ENCODE results near the gene CEP170B.

GRCh38 chr14:104940526-104941150, 75.6 kb downstream of the CEP170B start:
- TF ChIP-seq RFX5 (IDR thresholded peaks at IDR 0.05; ENCODE audit: low read depth, low read length) (no peak), ELF1 (CRISPR knock-in tag; IDR thresholded peaks at IDR 0.05) (no peak), ZZZ3 (CRISPR knock-in tag; IDR thresholded peaks at IDR 0.05; ENCODE audit: borderline replicate concordance) (no peak), MBD4 (IDR thresholded peaks at IDR 0.05; ENCODE audit: borderline replicate concordance, low read length) (no peak), E2F1 (CRISPR knock-in tag; IDR thresholded peaks at IDR 0.05) (no peak)
